ENCODE results near the gene STXBP2. TPM values are rescaled to one million over a fixed set of nuclear protein-coding genes. Genes with fewer than 3 reads are reported as not detected.

Gene STXBP2
- total RNA-seq, 2 donors from 2014 or later = 119 to 126 TPM

DNA sequence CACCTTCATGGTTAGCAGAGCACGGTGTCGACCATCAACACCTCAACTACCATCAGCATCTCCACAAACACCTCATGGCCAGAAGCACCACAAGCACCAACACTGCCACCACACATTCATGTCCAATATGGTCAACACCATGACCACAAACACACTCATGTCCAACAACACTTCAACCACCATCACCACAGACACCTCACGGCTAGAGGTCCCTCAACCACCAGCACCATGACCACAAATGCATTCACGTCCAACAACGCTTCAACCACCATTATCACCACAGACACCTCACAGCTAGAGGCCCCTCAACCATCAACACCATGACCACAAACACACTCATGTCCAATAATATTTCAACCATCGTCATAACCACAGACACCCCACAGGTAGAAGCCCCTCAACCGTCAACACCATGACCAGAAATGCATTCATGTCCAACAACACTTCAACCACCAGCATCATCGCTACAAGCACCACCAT, 53.9 kb downstream of the STXBP2 start:
- H3K4me1 Mint-ChIP-seq = peaks cover 2% of the 10 kb centered on the region

DNA sequence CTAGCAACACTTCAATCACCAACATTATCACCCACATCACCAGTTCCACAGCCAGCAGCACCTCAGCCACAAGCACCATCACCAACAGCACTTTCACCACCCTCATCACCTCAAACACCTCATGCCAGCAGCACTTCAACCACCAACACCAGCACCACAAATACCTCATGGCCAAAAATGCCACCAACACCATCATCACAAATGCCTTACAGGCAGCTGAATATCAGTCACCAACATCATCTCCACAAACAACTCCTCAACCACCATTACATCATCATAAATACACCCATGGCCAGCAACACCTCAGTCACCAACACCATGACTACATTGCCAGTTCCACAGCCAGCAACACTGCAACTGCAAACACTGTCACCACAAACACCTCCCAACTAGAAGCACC, 54.6 kb downstream of the STXBP2 start:
- peaks cover 14% of the 10 kb centered on the region for H3K27me3 Mint-ChIP-seq (ENCODE audit: insufficient read depth)
- H3K27ac Mint-ChIP-seq = no peak overlapping the region
- H3K27me3 ChIP-seq (ENCODE audit: control insufficient read depth, insufficient read depth, low read length, poor library complexity, severe bottlenecking) = peaks cover 5% of the 10 kb centered on the region
- H3K9me3 Mint-ChIP-seq = no peaks in the 10 kb centered on the region
- TF ChIP-seq, protein P1, sequence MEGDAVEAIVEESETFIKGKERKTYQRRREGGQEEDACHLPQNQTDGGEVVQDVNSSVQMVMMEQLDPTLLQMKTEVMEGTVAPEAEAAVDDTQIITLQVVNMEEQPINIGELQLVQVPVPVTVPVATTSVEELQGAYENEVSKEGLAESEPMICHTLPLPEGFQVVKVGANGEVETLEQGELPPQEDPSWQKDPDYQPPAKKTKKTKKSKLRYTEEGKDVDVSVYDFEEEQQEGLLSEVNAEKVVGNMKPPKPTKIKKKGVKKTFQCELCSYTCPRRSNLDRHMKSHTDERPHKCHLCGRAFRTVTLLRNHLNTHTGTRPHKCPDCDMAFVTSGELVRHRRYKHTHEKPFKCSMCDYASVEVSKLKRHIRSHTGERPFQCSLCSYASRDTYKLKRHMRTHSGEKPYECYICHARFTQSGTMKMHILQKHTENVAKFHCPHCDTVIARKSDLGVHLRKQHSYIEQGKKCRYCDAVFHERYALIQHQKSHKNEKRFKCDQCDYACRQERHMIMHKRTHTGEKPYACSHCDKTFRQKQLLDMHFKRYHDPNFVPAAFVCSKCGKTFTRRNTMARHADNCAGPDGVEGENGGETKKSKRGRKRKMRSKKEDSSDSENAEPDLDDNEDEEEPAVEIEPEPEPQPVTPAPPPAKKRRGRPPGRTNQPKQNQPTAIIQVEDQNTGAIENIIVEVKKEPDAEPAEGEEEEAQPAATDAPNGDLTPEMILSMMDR (conservative IDR thresholded peaks at IDR 0.05) = no peak
- H3K27ac ChIP-seq (ENCODE audit: low read depth, low read length) = no peak overlapping the region
- no peaks in the 10 kb centered on the region for H3K9me3 ChIP-seq (ENCODE audit: control insufficient read depth, low read length)
- no peak overlapping the region for H3K4me3 Mint-ChIP-seq
- H3K36me3 Mint-ChIP-seq (ENCODE audit: low read depth) = no peaks in the 10 kb centered on the region
- no peak overlapping the region for H3K4me3 ChIP-seq (ENCODE audit: low read length)
- no peak overlapping the region for H3K9ac ChIP-seq (ENCODE audit: extremely low read depth, low read length, poor library complexity, severe bottlenecking)
- no peaks in the 10 kb centered on the region for H3K4me1 ChIP-seq (ENCODE audit: control insufficient read depth, insufficient read depth, low read length)
- H3K36me3 ChIP-seq (ENCODE audit: control insufficient read depth, insufficient read depth, low read length) = no peaks in the 10 kb centered on the region
- DNase-seq = no peak
- no peaks in the 10 kb centered on the region for H3K4me1 Mint-ChIP-seq

More for the DNA sequence above, 53.9 kb downstream of the STXBP2 start:
- Mint-ChIP-seq H3K27me3 (ENCODE audit: insufficient read depth) (peaks cover 12% of the 10 kb centered on the region), H3K4me3 (no peak overlapping the region), H3K36me3 (ENCODE audit: low read depth) (no peaks in the 10 kb centered on the region), H3K27ac (no peak overlapping the region), H3K9me3 (no peaks in the 10 kb centered on the region)
- H3K27me3 ChIP-seq (ENCODE audit: control insufficient read depth, insufficient read depth, low read length, poor library complexity, severe bottlenecking) = peaks cover 5% of the 10 kb centered on the region
- no peaks in the 10 kb centered on the region for H3K4me1 ChIP-seq (ENCODE audit: control insufficient read depth, insufficient read depth, low read length)
- 69 to 89% methylated on average over 5 to 8 of the region's 8 CpGs for WGBS, 2 experiments (ENCODE audit: insufficient coverage in 1 of 2, insufficient read length in 1 of 2)
- DNase-seq = no peak
- TF ChIP-seq, protein P1 (conservative IDR thresholded peaks at IDR 0.05) = no peak
- no peak overlapping the region for H3K4me3 ChIP-seq (ENCODE audit: low read length)
- no peak overlapping the region for H3K27ac ChIP-seq (ENCODE audit: low read depth, low read length)
- no peaks in the 10 kb centered on the region for H3K9me3 ChIP-seq (ENCODE audit: control insufficient read depth, low read length)
- no peaks in the 10 kb centered on the region for H3K36me3 ChIP-seq (ENCODE audit: control insufficient read depth, insufficient read depth, low read length)
- no peak overlapping the region for H3K9ac ChIP-seq (ENCODE audit: extremely low read depth, low read length, poor library complexity, severe bottlenecking)

DNA sequence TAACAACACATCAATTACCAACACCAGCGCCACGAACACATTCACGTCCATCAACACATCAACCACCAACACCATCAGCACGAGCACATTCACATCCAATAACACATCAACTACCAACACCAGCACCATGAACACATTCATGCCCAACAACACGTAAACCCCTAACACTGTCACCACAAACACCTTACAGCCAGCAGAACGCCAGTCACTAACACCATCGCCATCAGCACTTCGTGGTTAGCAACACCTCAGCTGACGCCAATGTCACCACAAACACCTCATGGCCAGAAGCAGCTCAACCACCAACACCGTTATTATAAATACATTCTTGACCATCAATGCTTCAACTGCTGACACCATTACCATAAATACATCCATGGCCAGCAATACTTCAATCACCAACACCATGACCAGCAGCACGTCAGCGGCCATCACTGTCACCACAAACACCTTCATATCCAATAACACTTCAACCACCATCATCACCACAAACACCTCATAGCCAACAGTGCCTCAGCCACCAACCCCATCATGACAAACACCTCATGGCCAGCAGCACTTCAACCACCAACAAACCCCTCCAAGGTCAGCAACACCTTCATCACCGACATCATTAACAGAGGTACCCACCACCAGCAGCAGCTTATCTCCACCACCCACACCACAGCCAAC, 55.6 kb downstream of the STXBP2 start:
- H3K27ac ChIP-seq (ENCODE audit: low read depth, low read length) = no peak overlapping the region
- no peak overlapping the region for H3K4me3 Mint-ChIP-seq

More for the DNA sequence above, 55.6 kb downstream of the STXBP2 start:
- Mint-ChIP-seq H3K4me1 (no peaks in the 10 kb centered on the region), H3K27ac (no peak overlapping the region), H3K36me3 (ENCODE audit: low read depth) (no peaks in the 10 kb centered on the region), H3K27me3 (ENCODE audit: insufficient read depth) (peaks cover 19% of the 10 kb centered on the region), H3K9me3 (no peaks in the 10 kb centered on the region)
- Histone ChIP-seq H3K27me3 (ENCODE audit: control insufficient read depth, insufficient read depth, low read length, poor library complexity, severe bottlenecking) (peaks cover 5% of the 10 kb centered on the region), H3K9ac (ENCODE audit: extremely low read depth, low read length, poor library complexity, severe bottlenecking) (no peak overlapping the region), H3K4me3 (ENCODE audit: low read length) (no peak overlapping the region), H3K9me3 (ENCODE audit: control insufficient read depth, low read length) (no peaks in the 10 kb centered on the region), H3K4me1 (ENCODE audit: control insufficient read depth, insufficient read depth, low read length) (no peaks in the 10 kb centered on the region), H3K36me3 (ENCODE audit: control insufficient read depth, insufficient read depth, low read length) (no peaks in the 10 kb centered on the region)
- TF ChIP-seq, protein P1 (conservative IDR thresholded peaks at IDR 0.05) = no peak
- 49 to 53% methylated on average over 8 to 13 of the region's 13 CpGs for WGBS, 2 experiments (ENCODE audit: insufficient coverage in 1 of 2, insufficient read length in 1 of 2)
- no peak for DNase-seq
